Activated T-cell treated with anti-CD3 and anti-CD28 coated beads for 1 hour (primary cell): ENCODE results near the gene PRPH2.
"Not testable (repeated sequence)": the region's sequence is repeated elsewhere in the genome, so short reads cannot be mapped to it uniquely, and the experiment has no call there.

ENCODE experiments used
- DNase-seq: peaks from one replicate; pipeline ENCODE4 v3.0.0-alpha.2; 2020; ENCODE audit warnings: low read depth

Gene PRPH2

GRCh38 chr6:42696526-42697267 lies 25.7 kb downstream of the PRPH2 start:
- no peak for DNase-seq

DNA sequence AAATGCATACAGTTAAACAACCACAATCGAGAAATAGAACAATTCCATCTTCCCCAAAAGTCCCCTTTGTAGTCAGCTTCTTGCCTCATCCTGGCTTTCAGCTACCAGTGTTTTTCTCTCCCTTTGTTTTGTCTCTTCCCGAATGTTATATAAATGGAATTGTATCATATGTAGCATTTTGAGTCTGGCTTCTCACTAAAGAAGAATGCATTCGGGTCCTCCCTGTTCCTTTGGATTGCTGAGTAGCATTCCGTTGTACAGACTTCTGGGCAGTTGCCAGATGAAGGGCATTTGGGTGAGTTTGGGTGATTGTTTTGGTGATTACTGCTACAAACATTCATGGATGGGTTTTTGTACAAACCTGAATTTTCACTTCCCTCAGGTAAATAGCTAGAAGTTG lies 27.8 kb downstream of the PRPH2 start:
- DNase-seq: no peak

GRCh38 chr6:42693725-42694323 lies 28.6 kb downstream of the PRPH2 start:
- no peak for DNase-seq

DNA sequence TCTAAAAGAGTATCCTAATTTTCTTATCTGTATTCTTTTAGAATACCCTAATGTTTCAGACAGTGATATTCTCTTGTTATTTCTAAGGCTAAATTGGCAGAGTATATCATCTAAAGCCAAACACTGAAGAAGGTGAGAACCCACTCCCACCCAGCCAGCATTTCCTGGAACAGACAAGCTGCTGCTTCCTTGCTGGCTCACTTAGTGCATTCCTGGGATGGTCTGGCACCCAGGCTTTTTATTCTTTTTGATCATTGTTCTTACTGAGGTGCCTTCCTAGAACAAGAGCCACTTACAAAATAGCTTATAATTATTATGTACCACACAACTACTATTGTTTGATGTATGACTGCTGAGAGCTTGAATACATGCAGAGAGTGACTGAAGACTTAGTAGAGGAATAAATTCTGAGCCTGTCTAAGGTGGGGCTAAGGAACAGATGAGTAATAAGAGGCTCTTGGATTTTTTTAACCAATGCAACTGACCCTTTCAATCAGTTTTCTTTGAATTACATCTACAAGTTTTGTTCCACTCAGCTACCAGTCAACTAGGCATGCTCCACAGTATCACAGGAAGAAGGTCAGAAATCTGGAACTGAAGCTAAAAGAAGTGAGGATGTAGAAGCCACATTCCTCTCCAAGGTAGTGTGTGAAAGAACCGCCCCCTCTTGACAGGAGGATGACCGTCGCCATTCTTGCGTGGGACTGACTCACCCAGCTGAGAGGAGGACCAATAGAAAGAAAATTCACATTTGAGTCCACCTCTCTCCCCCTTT lies 30.1 kb downstream of the PRPH2 start:
- DNase-seq: no peak

DNA sequence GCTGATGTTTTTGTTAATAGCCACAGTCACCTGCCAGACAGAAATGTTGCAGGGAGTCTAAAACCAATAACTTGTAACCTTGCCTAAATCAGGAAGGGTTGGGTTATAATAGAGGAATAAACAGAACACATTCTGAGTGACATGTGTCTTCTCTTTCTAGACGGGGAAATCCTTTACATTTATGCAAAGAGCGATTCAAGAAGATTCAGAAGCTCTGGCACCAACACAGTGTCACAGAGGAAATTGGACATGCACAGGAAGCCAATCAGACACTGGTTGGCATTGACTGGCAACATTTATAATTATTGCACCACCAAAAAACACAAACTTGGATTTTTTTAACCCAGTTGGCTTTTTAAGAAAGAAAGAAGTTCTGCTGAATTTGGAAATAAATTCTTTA lies 31.5 kb downstream of the PRPH2 start:
- no peak for DNase-seq

- no peak for DNase-seq
Observed at GRCh38 chr6:42690151-42690702, 32.2 kb downstream of the PRPH2 start.

DNA sequence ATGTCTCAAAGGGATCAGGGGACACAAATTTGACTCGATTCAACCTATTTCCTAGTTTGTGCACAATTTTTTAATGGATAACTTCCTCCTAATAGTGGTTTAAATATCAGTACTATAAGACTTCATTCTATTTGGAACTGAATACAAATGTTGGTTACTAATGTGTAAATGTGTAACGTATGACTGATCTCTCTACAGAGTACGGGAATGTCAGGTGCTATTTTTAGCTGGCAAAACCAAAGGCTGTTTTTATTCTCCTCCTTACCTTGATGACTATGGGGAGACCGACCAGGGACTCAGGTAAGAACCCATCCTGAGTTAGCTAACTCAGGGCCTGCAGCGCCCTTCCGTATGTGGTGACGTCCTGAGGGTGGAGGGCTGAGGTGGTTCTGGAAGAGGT lies 33.0 kb downstream of the PRPH2 start:
- DNase-seq: no peak

DNA sequence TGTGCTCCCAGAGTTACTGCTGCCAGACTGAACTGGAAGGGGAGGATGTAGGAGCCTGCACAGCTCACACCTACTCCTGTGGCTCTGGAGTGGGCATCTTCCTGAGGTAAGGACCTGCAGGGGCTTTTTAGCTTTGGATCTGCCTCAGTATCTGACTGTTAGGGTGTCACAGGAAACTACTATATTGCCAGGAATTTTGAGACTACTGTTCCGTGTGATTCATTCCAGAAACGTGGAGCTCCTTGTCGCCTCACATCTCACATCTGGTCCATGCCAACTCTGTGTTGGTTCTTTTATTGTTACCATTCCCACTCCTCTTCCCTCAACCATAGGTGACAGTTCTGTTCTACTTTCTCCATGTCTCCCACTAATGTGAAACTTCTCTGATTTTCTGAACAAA lies 34.1 kb downstream of the PRPH2 start:
- no peak for DNase-seq

GRCh38 chr6:42679358-42679757 lies 43.0 kb downstream of the PRPH2 start:
- no peak for DNase-seq

- DNase-seq: no peak
Observed at GRCh38 chr6:42674780-42675179, 47.6 kb downstream of the PRPH2 start.

DNA sequence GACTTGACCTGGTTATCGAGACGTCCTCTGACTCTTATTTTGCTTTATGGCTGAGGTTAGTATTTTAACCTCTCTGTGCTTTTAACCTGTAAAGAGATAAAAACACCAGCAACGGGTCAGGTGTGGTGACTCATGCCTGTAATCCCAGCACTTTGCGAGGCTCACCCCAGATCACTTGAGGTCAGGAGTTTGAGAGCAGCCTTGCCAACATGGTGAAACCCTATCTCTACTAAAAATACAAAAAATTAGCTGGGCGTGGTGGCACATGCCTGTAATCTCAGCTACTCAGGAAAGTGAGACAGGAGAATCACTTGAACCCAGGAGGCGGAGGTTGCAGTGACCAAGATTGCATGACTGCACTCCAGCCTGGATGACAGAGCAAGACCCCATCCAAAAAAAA lies 48.0 kb downstream of the PRPH2 start:
- not testable (repeated sequence) for DNase-seq

- no peak for DNase-seq
Observed at GRCh38 chr6:42664718-42665117, 57.7 kb downstream of the PRPH2 start.

DNA sequence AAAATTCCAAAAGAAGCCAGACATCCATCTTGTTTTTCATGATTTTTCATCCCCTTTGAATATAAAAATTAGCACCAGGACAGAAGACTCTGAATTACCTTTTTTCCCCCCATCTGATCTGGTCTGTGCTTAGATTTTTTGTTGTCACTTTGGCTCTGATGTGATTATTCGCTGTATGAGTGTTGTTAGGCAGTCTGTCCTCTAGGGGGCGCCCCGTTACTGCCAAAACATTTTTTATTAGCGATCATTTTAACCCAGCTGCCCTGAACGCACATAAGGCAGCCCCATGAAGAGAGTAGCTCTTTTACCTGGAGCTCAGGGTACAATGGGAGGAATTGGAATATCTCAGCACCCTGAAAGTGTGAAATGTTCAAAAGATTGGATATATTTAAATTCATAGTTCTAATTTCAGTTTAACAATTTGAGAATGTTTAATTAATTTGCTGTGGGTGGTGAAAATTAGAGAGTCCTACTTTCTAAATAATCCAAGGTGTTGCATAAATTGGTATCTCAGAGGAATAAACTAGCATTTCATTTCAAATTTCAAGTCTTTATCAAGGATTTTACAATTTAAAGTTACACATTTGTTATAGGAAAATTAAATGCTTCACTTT lies 60.8 kb downstream of the PRPH2 start:
- DNase-seq: peak; percentile 91

DNA sequence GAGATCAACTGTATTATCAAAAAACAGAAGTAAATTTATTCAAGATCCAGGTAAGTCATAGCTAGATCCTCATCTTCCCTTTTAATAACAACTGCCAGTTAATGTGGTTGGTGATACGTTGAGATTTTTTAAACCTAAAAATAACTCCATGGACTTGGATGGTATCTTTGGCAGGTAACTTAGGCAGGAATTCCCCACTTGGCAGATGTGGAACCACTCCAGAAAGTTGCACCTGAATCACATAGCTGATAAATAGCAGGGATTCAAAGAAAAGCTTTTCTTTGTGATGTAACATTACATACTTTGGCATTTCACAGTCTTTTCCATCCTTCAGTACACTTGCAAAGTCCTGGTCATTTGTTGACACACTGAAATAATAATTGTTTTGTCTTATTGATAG lies 62.6 kb downstream of the PRPH2 start:
- DNase-seq: no peak

- no peak for DNase-seq
Observed at GRCh38 chr6:42653851-42654250, 68.5 kb downstream of the PRPH2 start.

GRCh38 chr6:42652024-42652746 lies 70.2 kb downstream of the PRPH2 start:
- no peak for DNase-seq
